HG03060 (cell line): ENCODE results near the gene OSBPL3.
"Not testable (repeated sequence)": the region's sequence is repeated elsewhere in the genome, so short reads cannot be mapped to it uniquely, and the experiment has no call there.

ENCODE experiments used
- ATAC-seq: cut with Tn5 transposase; IDR thresholded peaks from one replicate; pipeline ENCODE4 v1.9.1; 2021; ENCODE audit warnings: low read depth, moderate number of reproducible peaks; ENCODE audit not compliant: unreplicated experiment

The OSBPL3 gene, protein sequence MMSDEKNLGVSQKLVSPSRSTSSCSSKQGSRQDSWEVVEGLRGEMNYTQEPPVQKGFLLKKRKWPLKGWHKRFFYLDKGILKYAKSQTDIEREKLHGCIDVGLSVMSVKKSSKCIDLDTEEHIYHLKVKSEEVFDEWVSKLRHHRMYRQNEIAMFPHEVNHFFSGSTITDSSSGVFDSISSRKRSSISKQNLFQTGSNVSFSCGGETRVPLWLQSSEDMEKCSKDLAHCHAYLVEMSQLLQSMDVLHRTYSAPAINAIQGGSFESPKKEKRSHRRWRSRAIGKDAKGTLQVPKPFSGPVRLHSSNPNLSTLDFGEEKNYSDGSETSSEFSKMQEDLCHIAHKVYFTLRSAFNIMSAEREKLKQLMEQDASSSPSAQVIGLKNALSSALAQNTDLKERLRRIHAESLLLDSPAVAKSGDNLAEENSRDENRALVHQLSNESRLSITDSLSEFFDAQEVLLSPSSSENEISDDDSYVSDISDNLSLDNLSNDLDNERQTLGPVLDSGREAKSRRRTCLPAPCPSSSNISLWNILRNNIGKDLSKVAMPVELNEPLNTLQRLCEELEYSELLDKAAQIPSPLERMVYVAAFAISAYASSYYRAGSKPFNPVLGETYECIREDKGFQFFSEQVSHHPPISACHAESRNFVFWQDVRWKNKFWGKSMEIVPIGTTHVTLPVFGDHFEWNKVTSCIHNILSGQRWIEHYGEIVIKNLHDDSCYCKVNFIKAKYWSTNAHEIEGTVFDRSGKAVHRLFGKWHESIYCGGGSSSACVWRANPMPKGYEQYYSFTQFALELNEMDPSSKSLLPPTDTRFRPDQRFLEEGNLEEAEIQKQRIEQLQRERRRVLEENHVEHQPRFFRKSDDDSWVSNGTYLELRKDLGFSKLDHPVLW

DNA sequence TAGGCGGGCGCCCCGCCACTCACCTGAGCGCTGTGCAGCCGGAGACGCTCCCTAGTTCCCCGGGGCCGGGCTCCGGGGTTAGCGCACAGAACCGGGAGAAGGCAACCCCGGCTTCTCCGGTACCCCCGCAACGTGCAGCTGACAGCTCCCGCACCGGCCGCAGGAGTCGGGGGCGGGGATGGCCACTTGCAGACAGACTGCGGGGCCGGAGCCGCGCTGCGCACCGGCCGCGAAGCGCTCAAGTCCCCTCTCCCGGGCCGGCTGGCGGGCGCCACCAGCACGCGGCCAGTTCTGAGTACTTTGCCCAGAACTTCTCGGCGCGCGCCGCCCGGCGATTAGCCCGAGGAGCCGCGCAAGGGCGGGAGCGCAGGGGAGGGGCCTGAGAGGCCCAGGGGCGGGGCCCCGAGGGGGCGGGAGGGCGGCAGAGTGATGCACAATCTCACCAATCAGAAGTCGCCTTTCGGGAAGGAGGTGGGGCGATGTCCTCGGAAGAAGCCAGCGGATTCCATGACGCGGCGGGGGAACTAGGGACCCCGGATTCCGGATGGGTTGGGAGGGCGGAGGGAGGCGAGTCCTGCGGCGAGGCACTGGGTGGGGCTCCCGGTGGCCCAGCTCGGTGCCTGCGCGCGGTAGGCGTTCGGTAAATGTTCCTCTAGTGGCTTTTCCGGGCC, at the start of gene OSBPL3:
Gene OSBPL3, minus strand, starts transcription at position 316 of the 671 bp plus-strand sequence. CDS start 87,706 bp downstream, outside the sequence.
- ATAC-seq = peak; percentile 45

GRCh38 chr7:25029075-25029474, 49.1 kb upstream of the OSBPL3 start:
- no peak for ATAC-seq

DNA sequence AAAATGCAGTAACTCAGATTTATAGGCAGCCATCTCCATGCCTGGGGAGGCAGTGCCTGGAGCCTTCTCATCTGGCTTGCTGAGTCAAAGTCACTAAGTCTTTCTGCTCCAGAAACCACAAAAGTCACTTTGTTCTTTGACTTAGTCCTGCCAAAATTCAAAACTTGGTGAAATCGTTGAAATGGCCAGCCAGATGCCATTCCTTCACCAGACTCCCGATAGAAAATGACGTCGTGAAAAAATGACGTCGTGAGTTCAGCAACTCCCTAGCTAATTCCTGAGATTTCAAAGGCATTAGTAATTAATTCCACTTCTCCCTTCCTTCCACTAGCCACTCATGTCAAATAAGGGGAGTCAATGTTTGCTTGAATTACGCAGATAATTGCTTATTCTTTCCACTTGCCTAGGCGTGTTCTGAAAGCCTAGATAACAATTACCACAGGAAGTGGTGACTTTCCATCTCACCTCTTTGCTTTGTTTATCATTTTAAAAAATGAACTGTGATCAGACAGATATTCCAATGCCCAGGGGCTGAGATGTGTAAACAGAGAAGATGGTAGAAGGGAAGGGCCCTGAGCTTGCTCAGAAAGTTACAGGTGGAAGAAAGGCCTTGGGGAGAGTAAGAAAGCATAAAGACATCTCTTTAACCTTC, 48.5 kb upstream of the OSBPL3 start:
- ATAC-seq = no peak

DNA sequence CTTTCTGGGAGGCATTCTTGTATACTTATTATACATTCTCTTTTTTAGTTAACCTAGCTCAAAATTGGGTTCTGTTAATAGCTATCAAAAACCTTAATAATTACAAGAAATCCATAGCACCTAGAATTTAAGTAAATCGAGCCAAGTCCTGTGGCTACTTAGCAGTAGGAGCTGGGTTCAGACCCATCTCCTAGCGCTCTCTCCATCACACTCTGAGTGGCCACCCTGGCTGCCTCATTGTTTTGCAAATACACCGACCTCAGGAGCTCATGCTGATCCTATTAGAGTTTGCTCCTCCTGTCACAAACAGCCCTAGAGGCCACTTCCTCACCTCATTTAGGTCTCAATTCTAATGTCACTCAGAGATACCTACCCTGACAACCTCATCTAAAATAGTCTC, 46.2 kb upstream of the OSBPL3 start:
- no peak for ATAC-seq

- ATAC-seq = no peak
Observed at GRCh38 chr7:25025218-25025671, 45.3 kb upstream of the OSBPL3 start.

DNA sequence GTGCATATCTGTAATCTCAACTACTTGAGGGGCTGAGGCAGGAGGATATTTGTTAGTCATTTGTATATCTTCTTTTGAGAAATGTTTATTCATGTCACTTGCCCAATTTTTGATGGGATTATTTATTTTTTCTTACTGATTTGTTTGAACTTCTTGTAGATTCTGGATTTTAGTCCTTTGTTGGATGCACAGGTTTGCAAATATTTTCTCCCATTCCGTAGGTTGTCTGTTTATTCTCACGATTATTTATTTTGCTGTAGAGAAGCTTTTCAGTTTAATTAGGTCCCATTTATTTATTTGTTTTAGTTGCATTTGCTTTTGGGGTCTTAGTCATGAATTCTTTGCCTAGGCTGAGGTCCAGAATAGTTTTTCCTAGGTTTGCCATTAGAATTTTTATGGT, 44.1 kb upstream of the OSBPL3 start:
- ATAC-seq = no peak

- ATAC-seq = not testable (repeated sequence)
Observed at GRCh38 chr7:25017671-25018070, 37.7 kb upstream of the OSBPL3 start.

DNA sequence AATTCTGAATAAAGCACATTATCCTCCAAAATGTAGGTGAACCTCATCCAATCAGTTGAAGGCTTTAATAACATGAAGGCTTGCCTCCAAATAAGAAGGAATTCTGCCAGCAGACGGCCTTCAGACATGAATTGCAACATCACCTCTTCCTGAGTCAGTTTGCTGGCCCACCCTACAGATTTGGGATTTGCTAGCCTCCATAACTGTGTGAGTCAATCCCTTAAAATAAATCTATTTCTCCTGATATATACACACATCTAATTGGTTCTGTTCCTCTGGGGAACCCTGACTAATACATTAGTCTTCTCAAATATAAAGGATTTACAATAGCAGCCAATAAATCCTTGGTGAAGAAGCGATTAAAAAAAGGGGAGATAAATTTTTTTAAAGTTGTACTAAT, 34.8 kb upstream of the OSBPL3 start:
- no peak for ATAC-seq

DNA sequence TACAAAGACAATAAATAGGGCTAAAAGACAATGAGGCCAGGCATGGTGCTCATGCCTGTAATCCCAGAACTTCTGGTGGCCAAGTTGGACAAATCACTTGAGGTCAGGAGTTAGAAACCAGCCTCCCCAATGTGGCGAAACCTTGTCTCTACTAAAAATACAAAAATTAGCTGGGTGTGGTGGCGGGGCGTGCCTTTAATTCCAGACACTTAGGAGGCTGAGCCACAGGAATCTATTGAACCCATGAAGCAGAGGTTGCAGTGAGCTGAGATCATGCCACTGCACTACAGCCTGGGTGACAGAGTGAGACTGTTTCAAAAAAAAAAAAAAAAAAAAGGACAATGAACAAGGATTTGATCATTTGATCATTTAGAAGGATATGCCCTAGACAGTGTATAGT, 32.7 kb upstream of the OSBPL3 start:
- not testable (repeated sequence) for ATAC-seq

DNA sequence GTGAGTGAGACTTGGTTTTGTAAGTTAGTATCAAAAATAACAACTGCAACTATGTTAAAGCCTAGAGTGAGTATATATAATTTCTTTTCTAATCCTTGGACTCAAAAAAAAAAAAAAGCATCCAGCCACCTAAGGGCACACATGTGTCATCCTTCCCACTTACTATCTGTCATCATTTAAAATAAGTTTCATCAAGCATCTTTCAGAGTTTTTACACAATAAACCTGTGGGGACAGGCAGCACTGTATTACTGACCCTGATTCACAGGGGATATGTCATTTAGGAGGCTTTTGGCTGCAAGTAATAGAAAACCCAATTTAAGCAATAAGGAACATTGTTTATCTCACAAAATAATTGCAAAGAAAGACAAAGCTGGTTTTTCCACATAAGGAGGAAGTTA, 32.3 kb upstream of the OSBPL3 start:
- ATAC-seq = no peak

- ATAC-seq = no peak
Observed at GRCh38 chr7:25009257-25009656, 29.3 kb upstream of the OSBPL3 start.

DNA sequence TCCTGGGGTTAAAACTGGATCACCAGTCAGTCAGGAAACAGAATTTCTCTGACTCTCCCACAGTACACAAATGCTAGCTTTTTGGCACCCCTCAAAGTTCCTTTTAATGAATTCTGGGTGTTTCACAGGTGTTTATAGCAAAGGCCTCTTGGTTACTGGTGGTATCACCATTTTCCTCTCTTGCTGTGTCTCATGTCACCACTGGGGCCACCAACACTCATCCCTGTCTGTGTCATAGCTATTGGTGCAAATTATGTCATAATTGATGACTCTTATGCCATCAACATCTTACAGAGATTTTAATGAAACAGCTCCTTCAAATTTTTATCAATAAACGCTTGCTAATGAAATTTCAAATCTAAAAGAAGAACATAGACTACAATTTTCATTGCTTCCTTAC, 27.7 kb upstream of the OSBPL3 start:
- ATAC-seq = no peak

DNA sequence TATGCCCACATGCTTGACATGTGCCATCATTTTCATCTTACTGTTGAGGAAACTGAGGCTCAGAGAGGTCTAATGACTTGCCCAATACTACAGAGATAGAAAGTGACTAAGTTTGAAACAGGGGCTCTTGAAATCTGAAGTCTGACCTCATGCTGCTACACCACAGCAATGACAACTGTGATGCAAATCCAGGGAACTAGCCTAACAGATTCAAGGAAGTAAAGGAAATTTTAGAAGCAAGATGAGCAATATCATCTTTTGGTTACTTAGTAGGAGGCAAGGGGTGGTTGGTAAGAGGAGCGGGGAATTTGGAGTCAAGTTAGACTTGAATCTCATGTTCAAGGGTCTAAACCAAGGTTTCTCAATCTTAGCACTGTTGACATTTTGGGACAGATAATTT, 26.3 kb upstream of the OSBPL3 start:
- no peak for ATAC-seq

DNA sequence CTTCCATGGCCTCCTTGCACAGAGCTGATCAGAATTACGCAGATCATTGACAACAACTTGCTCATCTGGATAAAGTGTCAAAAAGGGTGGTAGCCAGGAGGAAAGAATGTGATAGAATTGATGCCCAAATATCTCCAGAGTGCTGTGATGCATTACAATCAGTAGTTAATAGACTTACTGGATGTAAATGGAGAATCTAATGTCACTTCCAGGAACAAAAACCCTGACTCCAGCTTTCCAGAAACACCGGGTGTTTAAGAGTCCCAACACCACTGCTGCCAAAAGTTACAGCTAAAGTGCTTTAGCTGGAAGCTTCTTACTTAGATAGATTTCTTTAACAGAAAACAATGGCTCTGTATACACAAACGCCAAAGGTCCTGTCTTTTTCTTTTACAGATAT, 25.7 kb upstream of the OSBPL3 start:
- ATAC-seq = no peak

GRCh38 chr7:25002786-25003185, 22.8 kb upstream of the OSBPL3 start:
- ATAC-seq = no peak

DNA sequence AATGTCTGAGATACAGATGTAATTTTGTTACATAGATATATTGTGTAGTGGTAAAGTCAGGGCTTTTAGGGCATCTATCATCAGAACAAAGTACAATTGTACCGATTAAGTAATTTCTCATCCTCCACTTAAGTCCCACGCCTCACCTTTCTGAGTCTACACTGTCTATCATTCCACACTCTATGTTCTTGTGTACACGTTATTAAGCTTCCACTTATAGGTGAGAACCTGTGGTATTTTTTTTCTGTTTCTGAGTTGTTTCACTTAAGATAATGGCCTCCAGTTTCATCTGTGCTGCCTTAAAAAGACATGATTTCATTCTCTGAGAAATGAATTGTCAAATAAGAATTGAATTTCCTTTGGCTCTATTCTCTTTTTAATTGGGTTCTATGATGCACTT, 15.5 kb upstream of the OSBPL3 start:
- ATAC-seq = no peak

DNA sequence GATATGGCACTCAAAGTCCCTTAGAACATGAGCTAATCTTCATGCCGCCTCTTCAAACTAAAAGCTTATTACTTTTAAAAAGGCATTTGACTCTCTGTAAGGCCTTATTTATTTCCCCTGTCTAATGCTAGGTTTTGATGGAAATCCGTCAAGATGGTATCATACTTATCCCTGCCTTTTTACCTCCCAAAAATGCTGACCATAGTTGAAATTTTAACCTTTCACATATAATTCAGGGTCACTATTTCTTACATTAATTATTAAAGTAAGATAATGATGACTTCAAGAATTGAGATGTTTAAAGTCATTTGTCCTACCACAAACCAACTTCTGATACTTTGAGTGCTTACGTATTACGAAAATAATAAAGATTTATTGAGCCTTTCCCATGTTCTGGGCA, 12.3 kb upstream of the OSBPL3 start:
- no peak for ATAC-seq

DNA sequence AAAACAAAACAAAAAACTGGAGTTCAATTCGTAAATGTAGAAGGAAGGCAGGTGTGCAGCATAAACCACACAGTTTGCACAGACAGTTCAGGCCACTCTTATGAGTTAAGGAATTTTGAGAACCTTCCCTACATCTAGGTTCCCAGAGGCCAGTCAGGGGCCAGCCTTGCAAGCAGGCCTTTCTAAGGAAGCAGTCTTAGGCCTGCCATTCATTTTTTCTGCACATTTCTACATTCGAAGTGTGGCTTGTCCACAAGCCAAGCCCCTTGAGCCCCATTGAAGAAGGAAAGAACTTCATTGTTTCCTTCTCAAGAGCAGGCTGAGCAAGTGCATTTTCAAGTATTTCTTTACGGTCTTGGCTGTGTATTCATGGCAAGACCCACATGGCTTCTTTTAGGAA, 11.4 kb upstream of the OSBPL3 start:
- no peak for ATAC-seq

DNA sequence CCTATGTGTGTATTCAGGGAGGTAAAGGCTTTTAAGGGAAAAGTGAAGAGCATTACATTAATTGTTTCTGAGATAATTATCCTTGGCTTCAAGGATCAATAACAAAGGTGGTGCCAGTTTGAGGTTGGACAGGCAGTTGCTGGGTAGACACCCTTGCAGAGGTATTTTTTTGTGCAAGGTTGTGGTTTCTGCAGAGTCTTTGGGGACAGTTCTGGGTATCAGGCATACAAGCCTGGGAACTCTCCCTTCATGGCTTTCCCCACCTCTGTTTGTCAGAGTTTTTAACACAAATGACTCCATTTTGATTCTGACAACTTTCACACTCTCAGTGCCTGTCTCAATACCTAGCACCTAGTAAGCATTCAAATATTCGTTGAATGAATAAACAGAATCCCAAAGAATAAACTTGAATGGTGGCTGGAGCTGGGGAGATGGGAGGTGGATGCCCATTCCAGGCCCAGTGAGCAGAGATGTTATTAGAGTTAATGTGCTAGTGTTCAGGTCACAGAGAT, 7.4 kb upstream of the OSBPL3 start:
- ATAC-seq = no peak

- no peak for ATAC-seq
Observed at GRCh38 chr7:24982917-24983316, 2.9 kb upstream of the OSBPL3 start.
